Endothelial cell of umbilical vein (primary cell): ENCODE results near the gene PDIA4. TPM values are rescaled to one million over a fixed set of nuclear protein-coding genes. Genes with fewer than 3 reads are reported as not detected.

Experiments used
- BruUV-seq: library from RNA; stranded (reverse); fragments of 400-500 nt; replicated peaks from 2 replicates; lab custom pipeline; 2021; lab: Mats Ljungman, UMichigan
- CTCF ChIA-PET: fragments of 300-600, 350-600 bp; sonication (Branson Sonifier 250); formaldehyde crosslinking; loops from one replicate; lab custom pipeline; 2021; ENCODE audit warnings: antibody characterized with exemption, inconsistent platforms; lab: Charles Lee
- POLR2A ChIA-PET: fragments of 300-600, 350-600 bp; sonication (Branson Sonifier 250); formaldehyde crosslinking; loops from one replicate; lab custom pipeline; 2021; ENCODE audit warnings: antibody characterized with exemption, inconsistent platforms; lab: Charles Lee
- DNase-seq: peaks from one replicate; pipeline ENCODE4 v3.0.0-alpha.2; 2011; ENCODE audit warnings: low read depth, low spot score
- FAIRE-seq: peaks from 2 replicates; lab custom pipeline; 2011; peaks lifted over from hg19 to GRCh38; lab: Jason Lieb, UNC
- H2AFZ ChIP-seq: 2 replicates; pipeline ENCODE4 v1.6.0; 2012; ENCODE audit warnings: low read depth, low read length, control low read depth, inconsistent platforms
- H3K27ac ChIP-seq: 2 replicates; pipeline ENCODE4 v1.5.1; 2011; ENCODE audit warnings: low read depth, mild to moderate bottlenecking, control low read depth, low read length, moderate library complexity; ENCODE audit not compliant: insufficient read depth
- H3K27me3 ChIP-seq, 2 experiments: 2 replicates each; pipeline versions ENCODE4 v1.6.0 to v1.6.1; 2011; ENCODE audit warnings: low read length in 2 of 2, mixed read lengths in 1 of 2; ENCODE audit not compliant: control insufficient read depth in 2 of 2, insufficient read depth in 2 of 2
- H3K36me3 ChIP-seq, 2 experiments: 2 replicates in 1 of 2; 3 replicates in 1 of 2; pipeline ENCODE4 v1.5.1; 2011; ENCODE audit warnings: low read length in 2 of 2, mild to moderate bottlenecking in 1 of 2, moderate library complexity in 1 of 2; ENCODE audit not compliant: control insufficient read depth in 2 of 2, insufficient read depth in 2 of 2; ENCODE audit errors: extremely low read depth in 1 of 2
- H3K4me1 ChIP-seq: 3 replicates; pipeline ENCODE4 v1.5.1; 2011; ENCODE audit warnings: mild to moderate bottlenecking, low read length; ENCODE audit not compliant: control insufficient read depth, insufficient read depth; ENCODE audit errors: extremely low read depth
- H3K4me2 ChIP-seq: 2 replicates; pipeline ENCODE4 v1.6.1; 2011; ENCODE audit warnings: low read length, control low read depth, mixed read lengths; ENCODE audit not compliant: insufficient read depth
- H3K4me3 ChIP-seq, 3 experiments: fragments of 200-600 bp in 1 of 3; sonication (generic), shearing (Covaris generic) in 1 of 3; replicated peaks in 1 of 3; 2 replicates each; pipeline ENCODE4 v1.5.1; 2011 to 2016; ENCODE audit warnings: control low read depth in 3 of 3, low read length in 3 of 3, mild to moderate bottlenecking in 2 of 3, inconsistent platforms in 1 of 3, low read depth in 1 of 3, moderate library complexity in 1 of 3; ENCODE audit not compliant: insufficient read depth in 1 of 3
- H3K79me2 ChIP-seq: 2 replicates; pipeline ENCODE4 v1.6.0; 2012; ENCODE audit warnings: low read length, inconsistent platforms; ENCODE audit not compliant: control insufficient read depth, insufficient read depth
- H3K9ac ChIP-seq: replicated peaks from 2 replicates; pipeline ENCODE3; 2011; ENCODE audit warnings: low read length, control low read depth; ENCODE audit not compliant: insufficient read depth; ENCODE audit errors: extremely low read depth
- H3K9me1 ChIP-seq: replicated peaks from 3 replicates; pipeline ENCODE4 v1.6.0; 2011; ENCODE audit warnings: mild to moderate bottlenecking, low read length; ENCODE audit not compliant: control insufficient read depth, insufficient read depth; ENCODE audit errors: extremely low read depth
- H3K9me3 ChIP-seq: replicated peaks from 2 replicates; pipeline ENCODE4 v1.5.1; 2012; ENCODE audit warnings: low read length, inconsistent platforms; ENCODE audit not compliant: control insufficient read depth, insufficient read depth
- H4K20me1 ChIP-seq: replicated peaks from 2 replicates; pipeline ENCODE3; 2011; ENCODE audit warnings: mild to moderate bottlenecking, low read length; ENCODE audit not compliant: control insufficient read depth, insufficient read depth; ENCODE audit errors: extremely low read depth
- FOS ChIP-seq: IDR thresholded peaks from 2 replicates; pipeline ENCODE4 v1.6.1; 2011; ENCODE audit warnings: mild to moderate bottlenecking, low read length, moderate library complexity, borderline replicate concordance; ENCODE audit not compliant: insufficient read depth
- GATA2 ChIP-seq: IDR thresholded peaks from 2 replicates; pipeline ENCODE4 v1.7.0; 2011; ENCODE audit warnings: low read depth, mild to moderate bottlenecking, moderate library complexity, mixed read lengths, low read length; ENCODE audit not compliant: insufficient read length, insufficient read depth
- JUN ChIP-seq: IDR thresholded peaks from 2 replicates; pipeline ENCODE4 v1.6.1; 2011; ENCODE audit warnings: borderline replicate concordance, low read depth; ENCODE audit not compliant: insufficient read length, insufficient read depth
- MAX ChIP-seq: IDR thresholded peaks from 2 replicates; pipeline ENCODE4 v1.6.1; 2011; ENCODE audit not compliant: insufficient read depth, insufficient read length
- MYC ChIP-seq: IDR thresholded peaks from one replicate; pipeline ENCODE4 v1.6.1; 2011; ENCODE audit warnings: mild to moderate bottlenecking, low read depth, low read length
- POLR2AphosphoS5 ChIP-seq: IDR thresholded peaks from 2 replicates; pipeline ENCODE4 v1.6.1; 2012; ENCODE audit warnings: low read depth, mild to moderate bottlenecking, control low read depth, low read length, moderate library complexity; ENCODE audit not compliant: insufficient read depth
- dilution Hi-C: fragments of 300-500 bp; cut with MboI; formaldehyde crosslinking; loops from one replicate; pipeline ENCODE4 v1.15.0; 2019; ENCODE audit warnings: low sequenced_read_pairs; ENCODE audit not compliant: extremely low pct_ligation_motif_present
- intact Hi-C: fragments of 100-400 bp; cut with micrococcal nuclease; formaldehyde crosslinking; loops from one replicate; pipeline ENCODE4 v1.10.0; 2022
- polyA plus RNA-seq, 4 experiments: library from polyadenylated mRNA; depleted of rRNA in 3 of 4; stranded (reverse) in 3 of 4; unstranded in 1 of 4; fragments of >200 nt; gene quantifications; 2 replicates each; pipeline versions ENCODE4 v1.2.1 to v1.2.3, GENCODE V29; 2011 to 2012; ENCODE audit warnings: missing spikeins in 1 of 4
- total RNA-seq: library from RNA; stranded (reverse); gene quantifications from 2 replicates; pipeline ENCODE4 v1.2.3, GENCODE V29; 2021

PDIA4 gene
- total and polyA plus RNA-seq, 2 donors (not counting 3 experiments of a cell fraction or from before 2014, with no cell fraction given): 217 to 308 TPM

GRCh38 chr7:148958061-148958460 is 70.2 kb downstream of the PDIA4 start:
- Histone ChIP-seq H3K27ac (no peak overlapping the region), H3K4me2 (no peak overlapping the region), H3K9ac (no peak overlapping the region), H3K4me1 (no peaks in the 10 kb centered on the region), H3K9me3 (no peaks in the 10 kb centered on the region), H3K36me3 (no peaks in the 10 kb centered on the region), H4K20me1 (no peaks in the 10 kb centered on the region), H3K9me1 (no peaks in the 10 kb centered on the region), H2AFZ (no peak overlapping the region), H3K79me2 (no peaks in the 10 kb centered on the region), H3K4me3 (no peak overlapping the region), H3K27me3 (peaks cover 0 to 1% of the 10 kb centered on the region in 2 experiments)
- TF ChIP-seq FOS: no peak
- no peak for TF ChIP-seq MYC
- no peak for TF ChIP-seq JUN
- no peak for TF ChIP-seq GATA2
- FAIRE-seq (no peak), DNase-seq (no peak)
- ChIA-PET CTCF (interaction anchor here (2.0 kb wide), 1 partner anchor 13 kb away, joined by 6 read pairs; no protein-coding TSS in a partner anchor), POLR2A (no interaction called here)
- intact Hi-C loops: no loop called here
- dilution Hi-C loops: no loop called here
- no TSS peak for BruUV-seq

GRCh38 chr7:148954766-148955165 is 73.5 kb downstream of the PDIA4 start:
- H3K9ac ChIP-seq: no peak overlapping the region
- H2AFZ ChIP-seq: no peak overlapping the region
- intact Hi-C loops: no loop called here
- TF ChIP-seq MAX (no peak), POLR2AphosphoS5 (no peak), JUN (no peak), GATA2 (no peak)
- ChIA-PET POLR2A (no interaction called here), CTCF (no interaction called here)
- peaks cover 0 to 1% of the 10 kb centered on the region in 2 experiments for H3K27me3 ChIP-seq
- FAIRE-seq (no peak), DNase-seq (no peak)
- H3K9me3 ChIP-seq: no peaks in the 10 kb centered on the region
- H3K4me3 ChIP-seq: no peak overlapping the region
- H3K9me1 ChIP-seq: no peaks in the 10 kb centered on the region
- BruUV-seq: no TSS peak
- H3K4me1 ChIP-seq: no peaks in the 10 kb centered on the region
- no peaks in the 10 kb centered on the region for H3K79me2 ChIP-seq
- dilution Hi-C loops: no loop called here
- no peaks in the 10 kb centered on the region for H4K20me1 ChIP-seq
- no peak overlapping the region for H3K27ac ChIP-seq
- H3K36me3 ChIP-seq: no peaks in the 10 kb centered on the region
- no peak overlapping the region for H3K4me2 ChIP-seq
